ENCODE measurements around the gene SLC26A11. TPM values are rescaled to one million over a fixed set of nuclear protein-coding genes. Genes with fewer than 3 reads are reported as not detected.
A peak's percentile ranks its signal among the peaks of the same experiment; 100 is the strongest.

SLC26A11 gene
- total RNA-seq, 1 experiment from 2014 or later = 26.5 TPM

GRCh38 chr17:80284631-80285030 lies 64.4 kb downstream of the SLC26A11 start:
- H3K4me2 ChIP-seq (ENCODE audit: insufficient read depth, insufficient read length, low read length) = no peak overlapping the region
- peak overlapping the region in 2 of 3 experiments; percentile 48 to 65; a peak in 2 of 7 replicates for H3K27ac Mint-ChIP-seq
- H2BK20ac ChIP-seq (ENCODE audit: low read depth, low read length, poor library complexity, severe bottlenecking) = no peak overlapping the region
- no peak overlapping the region for H3K14ac ChIP-seq (ENCODE audit: insufficient read depth, low read length)
- no peaks in the 10 kb centered on the region for H3K79me1 ChIP-seq (ENCODE audit: insufficient read depth, low read depth, low read length, poor library complexity, severe bottlenecking)
- H4K8ac ChIP-seq (replicated peaks; ENCODE audit: insufficient read length, low read depth, low read length) = no peak overlapping the region
- no peak overlapping the region for H2AK5ac ChIP-seq (ENCODE audit: insufficient read length, low read length)
- H2BK12ac ChIP-seq (ENCODE audit: insufficient read length, low read depth, low read length) = no peak overlapping the region
- no peaks in the 10 kb centered on the region for H3K79me2 ChIP-seq (ENCODE audit: insufficient read depth, low read length)
- peak; percentile 78 for DNase-seq
- H3K23ac ChIP-seq (ENCODE audit: insufficient read length, low read depth, low read length) = no peak overlapping the region
- H4K20me1 ChIP-seq (ENCODE audit: control insufficient read depth, insufficient read depth, insufficient read length) = peaks cover 3% of the 10 kb centered on the region
- no peak overlapping the region for H3K9ac ChIP-seq (ENCODE audit: extremely low read depth, insufficient read length, low read length)
- H3K4ac ChIP-seq (ENCODE audit: low read depth, low read length) = no peak overlapping the region
- no peaks in the 10 kb centered on the region for H3K27me3 ChIP-seq (ENCODE audit: insufficient read depth, low read length)
- no peak overlapping the region for H3K18ac ChIP-seq (ENCODE audit: insufficient read length, low read depth, low read length)
- no peak overlapping the region for H2AFZ ChIP-seq (ENCODE audit: low read length)
- WGBS (ENCODE audit: extremely low coverage, insufficient read length, low lambda C conversion rate) = no CpG with 5 or more reads among the region's 11 CpGs
- no peak overlapping the region for H2BK120ac ChIP-seq (ENCODE audit: low read depth, low read length, poor library complexity, severe bottlenecking)
- H3K23me2 ChIP-seq (ENCODE audit: insufficient read length, low read depth, low read length, poor library complexity, severe bottlenecking) = no peaks in the 10 kb centered on the region
- no peak overlapping the region for H2BK5ac ChIP-seq (ENCODE audit: insufficient read length, low read length)
- H3K4me3 Mint-ChIP-seq = no peak overlapping the region
- H3K36me3 Mint-ChIP-seq (ENCODE audit: insufficient read depth in 1 of 3, low read depth in 3 of 3) = peaks cover 9 to 23% (median 18%) of the 10 kb centered on the region in 3 experiments
- H3K27me3 Mint-ChIP-seq (ENCODE audit: low read depth) = no peaks in the 10 kb centered on the region; the same call in 1 of the 2 replicates
- H4K91ac ChIP-seq (ENCODE audit: insufficient read length, low read depth, low read length) = no peak overlapping the region
- H3K9me3 Mint-ChIP-seq = no peaks in the 10 kb centered on the region
- H3T11ph ChIP-seq (ENCODE audit: low read length) = no peak overlapping the region
- peaks cover 7 to 16% of the 10 kb centered on the region in 2 experiments for H3K4me1 Mint-ChIP-seq
- H3K56ac ChIP-seq (ENCODE audit: insufficient read length, low read depth, low read length) = no peak overlapping the region
- H2BK15ac ChIP-seq (ENCODE audit: low read depth, low read length) = no peak overlapping the region
- H3K9me3 ChIP-seq (ENCODE audit: control insufficient read depth, low read depth, low read length) = no peaks in the 10 kb centered on the region
- TF ChIP-seq, protein P1, sequence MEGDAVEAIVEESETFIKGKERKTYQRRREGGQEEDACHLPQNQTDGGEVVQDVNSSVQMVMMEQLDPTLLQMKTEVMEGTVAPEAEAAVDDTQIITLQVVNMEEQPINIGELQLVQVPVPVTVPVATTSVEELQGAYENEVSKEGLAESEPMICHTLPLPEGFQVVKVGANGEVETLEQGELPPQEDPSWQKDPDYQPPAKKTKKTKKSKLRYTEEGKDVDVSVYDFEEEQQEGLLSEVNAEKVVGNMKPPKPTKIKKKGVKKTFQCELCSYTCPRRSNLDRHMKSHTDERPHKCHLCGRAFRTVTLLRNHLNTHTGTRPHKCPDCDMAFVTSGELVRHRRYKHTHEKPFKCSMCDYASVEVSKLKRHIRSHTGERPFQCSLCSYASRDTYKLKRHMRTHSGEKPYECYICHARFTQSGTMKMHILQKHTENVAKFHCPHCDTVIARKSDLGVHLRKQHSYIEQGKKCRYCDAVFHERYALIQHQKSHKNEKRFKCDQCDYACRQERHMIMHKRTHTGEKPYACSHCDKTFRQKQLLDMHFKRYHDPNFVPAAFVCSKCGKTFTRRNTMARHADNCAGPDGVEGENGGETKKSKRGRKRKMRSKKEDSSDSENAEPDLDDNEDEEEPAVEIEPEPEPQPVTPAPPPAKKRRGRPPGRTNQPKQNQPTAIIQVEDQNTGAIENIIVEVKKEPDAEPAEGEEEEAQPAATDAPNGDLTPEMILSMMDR (conservative IDR thresholded peaks at IDR 0.05) = peak; percentile 71
- H3K4me1 ChIP-seq (ENCODE audit: insufficient read depth, low read length) = no peaks in the 10 kb centered on the region
- no peak overlapping the region for H4K5ac ChIP-seq (ENCODE audit: insufficient read length, low read depth, low read length)
- no peak overlapping the region for H3K27ac ChIP-seq (ENCODE audit: insufficient read length, low read depth, low read length)
